WTC11 (cell line): Measurements from ENCODE around the gene FGFR1OP2. TPM values are rescaled to one million over a fixed set of nuclear protein-coding genes. Genes with fewer than 3 reads are reported as not detected.

ENCODE experiments used
- ATAC-seq: fragments of 200-7000 bp; cut with Tn5 transposase; 2 replicates; pipeline ENCODE4 v1.10.0; 2021; ENCODE audit warnings: mild to moderate bottlenecking, moderate library complexity
- CTCF ChIA-PET: fragments of 300-600 bp; sonication (Branson Sonifier 250); formaldehyde crosslinking; loops from one replicate; lab custom pipeline; 2021; ENCODE audit warnings: antibody characterized with exemption; lab: Charles Lee
- POLR2A ChIA-PET: fragments of 350-600 bp; sonication (Branson Sonifier 250); formaldehyde crosslinking; loops from one replicate; lab custom pipeline; 2021; ENCODE audit warnings: antibody characterized with exemption; lab: Charles Lee
- DNase-seq: peaks from one replicate; pipeline ENCODE4 v3.0.0; 2021; ENCODE audit warnings: low spot score
- H3K27ac Mint-ChIP-seq: 2 replicates; pipeline ENCODE4 v1.8.0; 2021; ENCODE audit warnings: mixed read lengths
- H3K27me3 Mint-ChIP-seq: 2 replicates; pipeline ENCODE4 v1.8.0; 2021; ENCODE audit warnings: low read depth, mild to moderate bottlenecking, moderate library complexity, mixed read lengths
- H3K36me3 Mint-ChIP-seq: 2 replicates; pipeline ENCODE4 v1.8.0; 2021; ENCODE audit warnings: mixed read lengths
- H3K4me1 Mint-ChIP-seq: 2 replicates; pipeline ENCODE4 v1.8.0; 2022; ENCODE audit warnings: mixed read lengths
- H3K4me3 Mint-ChIP-seq: 2 replicates; pipeline ENCODE4 v1.8.0; 2021; ENCODE audit warnings: mild to moderate bottlenecking, moderate library complexity, mixed read lengths
- H3K9me3 Mint-ChIP-seq: 2 replicates; pipeline ENCODE4 v1.8.0; 2021; ENCODE audit warnings: mixed read lengths
- ATF1 ChIP-seq: sonication (generic); formaldehyde crosslinking; IDR thresholded peaks from 2 replicates; pipeline ENCODE4 v1.8.1; 2023; ENCODE audit warnings: mild to moderate bottlenecking, moderate library complexity, missing genetic modification reagents
- ATF3 ChIP-seq: sonication (generic); formaldehyde crosslinking; conservative IDR thresholded peaks from 2 replicates; pipeline ENCODE4 v1.8.1; 2022; ENCODE audit warnings: mild to moderate bottlenecking, missing genetic modification reagents
- CDX4 ChIP-seq: fragments of 250-450 bp; sonication (Bioruptor Pico); IDR thresholded peaks from 2 replicates; pipeline ENCODE4 v1.9.0; 2021; ENCODE audit warnings: moderate library complexity, mild to moderate bottlenecking, inconsistent platforms, borderline replicate concordance
- CTCF ChIP-seq: fragments of 200-600 bp; IDR thresholded peaks from 2 replicates; pipeline ENCODE4 v1.8.0; 2022; ENCODE audit warnings: antibody characterized with exemption
- E2F1 ChIP-seq: sonication (generic); formaldehyde crosslinking; IDR thresholded peaks from 2 replicates; pipeline ENCODE4 v1.8.0; 2022; ENCODE audit warnings: mild to moderate bottlenecking, missing genetic modification reagents
- IRF2 ChIP-seq: sonication (generic); formaldehyde crosslinking; IDR thresholded peaks from 2 replicates; pipeline ENCODE4 v1.8.0; 2022; ENCODE audit warnings: low read depth, missing genetic modification reagents, borderline replicate concordance
- JAZF1 ChIP-seq: fragments of 250-450 bp; sonication (Bioruptor Pico); IDR thresholded peaks from 2 replicates; pipeline ENCODE4 v1.9.0; 2021; ENCODE audit warnings: moderate library complexity, mild to moderate bottlenecking, inconsistent platforms
- MXD4 ChIP-seq: fragments of 250-450 bp; sonication (Bioruptor Pico); IDR thresholded peaks from 2 replicates; pipeline ENCODE4 v1.8.0; 2021; ENCODE audit warnings: mild to moderate bottlenecking, moderate library complexity, borderline replicate concordance
- NFATC4 ChIP-seq: fragments of 250-450 bp; sonication (Bioruptor Pico); IDR thresholded peaks from 2 replicates; pipeline ENCODE4 v1.9.0; 2021; ENCODE audit warnings: mild to moderate bottlenecking
- NR3C1 ChIP-seq: sonication (generic); formaldehyde crosslinking; conservative IDR thresholded peaks from 2 replicates; pipeline ENCODE4 v1.8.1; 2023; ENCODE audit warnings: low read depth, mild to moderate bottlenecking, missing genetic modification reagents
- OVOL2 ChIP-seq: fragments of 250-450 bp; sonication (Bioruptor Pico); IDR thresholded peaks from 2 replicates; pipeline ENCODE4 v1.9.0; 2021; ENCODE audit warnings: mild to moderate bottlenecking, borderline replicate concordance
- PRRX2 ChIP-seq: fragments of 250-450 bp; sonication (Bioruptor Pico); IDR thresholded peaks from 2 replicates; pipeline ENCODE4 v1.8.0; 2021; ENCODE audit warnings: mild to moderate bottlenecking
- TCF7 ChIP-seq: sonication (generic); formaldehyde crosslinking; IDR thresholded peaks from 2 replicates; pipeline ENCODE4 v1.8.0; 2022; ENCODE audit warnings: mild to moderate bottlenecking, low read depth, missing genetic modification reagents, moderate library complexity
- TEAD4 ChIP-seq: sonication (generic); formaldehyde crosslinking; IDR thresholded peaks from 2 replicates; pipeline ENCODE4 v1.8.0; 2022; ENCODE audit warnings: mild to moderate bottlenecking, missing genetic modification reagents
- TP53 ChIP-seq: sonication (generic); formaldehyde crosslinking; IDR thresholded peaks from 2 replicates; pipeline ENCODE4 v1.8.1; 2023; ENCODE audit warnings: mild to moderate bottlenecking, missing genetic modification reagents
- USF1 ChIP-seq: sonication (generic); formaldehyde crosslinking; IDR thresholded peaks from 2 replicates; pipeline ENCODE4 v1.8.0; 2022; ENCODE audit warnings: mild to moderate bottlenecking, missing genetic modification reagents
- ZBTB43 ChIP-seq: sonication (generic); formaldehyde crosslinking; IDR thresholded peaks from 2 replicates; pipeline ENCODE4 v1.8.1; 2023; ENCODE audit warnings: mild to moderate bottlenecking, missing genetic modification reagents
- ZNF281 ChIP-seq: sonication (generic); formaldehyde crosslinking; IDR thresholded peaks from 2 replicates; pipeline ENCODE4 v1.8.0; 2023; ENCODE audit warnings: mild to moderate bottlenecking, missing genetic modification reagents
- ZNF396 ChIP-seq: fragments of 250-450 bp; sonication (Bioruptor Pico); IDR thresholded peaks from 2 replicates; pipeline ENCODE4 v1.8.0; 2021; ENCODE audit warnings: mild to moderate bottlenecking, moderate library complexity, borderline replicate concordance
- ZNF425 ChIP-seq: fragments of 250-450 bp; sonication (Bioruptor Pico); conservative IDR thresholded peaks from 2 replicates; pipeline ENCODE4 v1.9.0; 2021; ENCODE audit warnings: mild to moderate bottlenecking
- ZNF671 ChIP-seq: fragments of 250-450 bp; sonication (Bioruptor Pico); IDR thresholded peaks from 2 replicates; pipeline ENCODE4 v1.8.0; 2021; ENCODE audit warnings: mild to moderate bottlenecking
- total RNA-seq: library from RNA; stranded (reverse); gene quantifications from 3 replicates; pipeline ENCODE4 v1.2.3, GENCODE V29; 2021

FGFR1OP2 gene
- total RNA-seq, 1 experiment from 2014 or later, result 28.9 TPM

- no peak for TF ChIP-seq CDX4
- TF ChIP-seq ZNF671 (CRISPR knock-in tag), result no peak
- TF ChIP-seq ZNF425 (CRISPR knock-in tag), result no peak
- no peak for TF ChIP-seq USF1
- no peak for TF ChIP-seq ZNF281 (CRISPR knock-in tag)
- TF ChIP-seq NFATC4 (CRISPR knock-in tag), result no peak
- TF ChIP-seq TEAD4 (CRISPR knock-in tag), result no peak
- TF ChIP-seq, all 79 proteins: peak for 0
These were observed 33.7 kb downstream of the FGFR1OP2 start (continued) for GRCh38 chr12:26971963-26972362.

- no peaks in the 10 kb centered on the region for H3K4me1 Mint-ChIP-seq
- no peak for ATAC-seq
- TF ChIP-seq ZNF396 (CRISPR knock-in tag) (no peak), MXD4 (CRISPR knock-in tag) (no peak), OVOL2 (CRISPR knock-in tag) (no peak), TP53 (CRISPR knock-in tag) (no peak), ATF1 (CRISPR knock-in tag) (no peak), TCF7 (no peak), ZNF281 (CRISPR knock-in tag) (no peak), ZBTB43 (CRISPR knock-in tag) (no peak), IRF2 (no peak), PRRX2 (no peak), JAZF1 (CRISPR knock-in tag) (no peak), NR3C1 (CRISPR knock-in tag) (no peak), CTCF (no peak), TEAD4 (CRISPR knock-in tag) (no peak), ATF3 (CRISPR knock-in tag) (no peak), E2F1 (CRISPR knock-in tag) (no peak)
- TF ChIP-seq, all 79 proteins: peak for 0
- Mint-ChIP-seq H3K9me3 (no peaks in the 10 kb centered on the region), H3K27ac (peak overlapping the region; percentile 46), H3K36me3 (peaks cover 46% of the 10 kb centered on the region), H3K27me3 (no peaks in the 10 kb centered on the region), H3K4me3 (no peak overlapping the region)
- no peak for DNase-seq
- ChIA-PET CTCF (no interaction called here), POLR2A (no interaction called here)
These were observed 38.4 kb downstream of the FGFR1OP2 start for GRCh38 chr12:26976687-26977086.
